ENCODE results near the gene THOC5. TPM values are rescaled to one million over a fixed set of nuclear protein-coding genes. Genes with fewer than 3 reads are reported as not detected.
A peak's percentile ranks its signal among the peaks of the same experiment; 100 is the strongest.

The THOC5 gene
- polyA plus RNA-seq, 10 donors, result 16.4 to 27.2 (median 22.0) TPM

GRCh38 chr22:29511126-29511862 lies 42.3 kb downstream of the THOC5 start:
- DNase-seq, result no peak

GRCh38 chr22:29510542-29510941 lies 43.0 kb downstream of the THOC5 start:
- no peak for DNase-seq

GRCh38 chr22:29509815-29510214 lies 43.7 kb downstream of the THOC5 start:
- DNase-seq, result no peak

- no peak for DNase-seq
Measured at GRCh38 chr22:29509298-29509697, 44.3 kb downstream of the THOC5 start.

- DNase-seq, result peak; percentile 66 to 78 (median 76)
Measured at GRCh38 chr22:29503811-29504372, 49.7 kb downstream of the THOC5 start.

- no peak for DNase-seq
Measured at GRCh38 chr22:29499852-29500251, 53.7 kb downstream of the THOC5 start.

- no peak for DNase-seq
Measured at GRCh38 chr22:29493636-29494035, 59.9 kb downstream of the THOC5 start.

GRCh38 chr22:29491012-29491411 lies 62.5 kb downstream of the THOC5 start:
- no peak for DNase-seq

- peak in 1 of 3 donors; percentile 10 for DNase-seq
Measured at GRCh38 chr22:29489127-29489780, 64.3 kb downstream of the THOC5 start.

GRCh38 chr22:29487426-29487986 lies 66.1 kb downstream of the THOC5 start:
- DNase-seq, result no peak

GRCh38 chr22:29485448-29485847 lies 68.1 kb downstream of the THOC5 start:
- DNase-seq, result no peak

- no peak for DNase-seq
Measured at GRCh38 chr22:29484642-29485041, 68.9 kb downstream of the THOC5 start.

- no peak for DNase-seq
Measured at GRCh38 chr22:29483254-29483653, 70.3 kb downstream of the THOC5 start.

- no peak for DNase-seq
Measured at GRCh38 chr22:29482726-29483125, 70.8 kb downstream of the THOC5 start.

- DNase-seq, result no peak
Measured at GRCh38 chr22:29482253-29482652, 71.3 kb downstream of the THOC5 start.

- peak in 1 of 3 donors; percentile 14 for DNase-seq
Measured at GRCh38 chr22:29481265-29482000, 72.1 kb downstream of the THOC5 start.

GRCh38 chr22:29480512-29481264 lies 72.9 kb downstream of the THOC5 start:
- peak; percentile 48 to 92 (median 83) for DNase-seq

- DNase-seq, result no peak
Measured at GRCh38 chr22:29480262-29480511, 73.4 kb downstream of the THOC5 start.

GRCh38 chr22:29479417-29480261 lies 73.9 kb downstream of the THOC5 start, which contains the start of gene NEFH:
TSS of gene NEFH (plus strand) at chr22:29480218. CDS start at chr22:29480263, 45 bp downstream.
- peak in 1 of 3 donors; percentile 34 for DNase-seq
